Measurements from ENCODE around the gene IQSEC1. TPM values are rescaled to one million over a fixed set of nuclear protein-coding genes. Genes with fewer than 3 reads are reported as not detected.

The IQSEC1 gene
- total RNA-seq, 1 donor from 2014 or later: 34.2 TPM

GRCh38 chr3:12946649-12947316, 126.4 kb downstream of the IQSEC1 start:
- H3K36me3 Mint-ChIP-seq (ENCODE audit: insufficient read depth): no peaks in the 10 kb centered on the region
- no peaks in the 10 kb centered on the region for H3K9me3 Mint-ChIP-seq (ENCODE audit: low read depth)
- no peak for TF ChIP-seq CTCF (IDR thresholded peaks at IDR 0.05; ENCODE audit: unreplicated experiment)
- H3K4me3 Mint-ChIP-seq (ENCODE audit: low read depth): no peak overlapping the region
- H3K27me3 Mint-ChIP-seq: no peaks in the 10 kb centered on the region
- DNase-seq (ENCODE audit: low spot score, unreplicated experiment): no peak
- no peak overlapping the region for H3K27ac Mint-ChIP-seq
- H3K4me1 Mint-ChIP-seq (ENCODE audit: low read depth): peaks cover 4% of the 10 kb centered on the region

GRCh38 chr3:12946251-12946648, 127.0 kb downstream of the IQSEC1 start:
- H3K9me3 Mint-ChIP-seq (ENCODE audit: low read depth): no peaks in the 10 kb centered on the region
- no peaks in the 10 kb centered on the region for H3K27me3 Mint-ChIP-seq
- no peak for DNase-seq (ENCODE audit: low spot score, unreplicated experiment)
- no peak overlapping the region for H3K27ac Mint-ChIP-seq
- no peak for TF ChIP-seq CTCF (IDR thresholded peaks at IDR 0.05; ENCODE audit: unreplicated experiment)
- no peaks in the 10 kb centered on the region for H3K36me3 Mint-ChIP-seq (ENCODE audit: insufficient read depth)
- H3K4me3 Mint-ChIP-seq (ENCODE audit: low read depth): no peak overlapping the region
- peaks cover 4% of the 10 kb centered on the region for H3K4me1 Mint-ChIP-seq (ENCODE audit: low read depth)

DNA sequence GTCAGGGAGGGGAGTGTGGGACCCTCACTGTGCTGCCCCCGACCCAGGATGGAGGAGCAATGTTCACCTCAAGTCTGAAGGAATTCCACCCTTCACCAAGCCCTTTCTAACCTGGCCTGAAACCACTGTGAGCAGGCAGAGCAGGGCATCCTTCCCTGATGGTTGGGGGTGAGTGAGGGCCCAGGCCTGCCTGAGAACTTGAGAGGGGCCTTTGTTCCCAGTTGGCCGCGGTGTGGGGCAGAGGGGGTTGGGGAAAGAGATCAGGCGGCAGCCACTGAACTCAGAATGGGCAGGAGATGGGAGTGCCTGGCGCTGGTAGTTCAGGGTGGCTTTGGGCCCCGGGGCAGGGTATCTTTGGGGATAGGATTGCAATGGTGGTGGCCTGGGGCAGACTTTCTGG, 128.4 kb downstream of the IQSEC1 start:
- Mint-ChIP-seq H3K4me3 (ENCODE audit: low read depth) (no peak overlapping the region), H3K27ac (no peak overlapping the region), H3K27me3 (no peaks in the 10 kb centered on the region), H3K36me3 (ENCODE audit: insufficient read depth) (no peaks in the 10 kb centered on the region), H3K9me3 (ENCODE audit: low read depth) (no peaks in the 10 kb centered on the region), H3K4me1 (ENCODE audit: low read depth) (peaks cover 4% of the 10 kb centered on the region)
- no peak for DNase-seq (ENCODE audit: low spot score, unreplicated experiment)
- no peak for TF ChIP-seq CTCF (IDR thresholded peaks at IDR 0.05; ENCODE audit: unreplicated experiment)

GRCh38 chr3:12944413-12944812, 128.8 kb downstream of the IQSEC1 start:
- TF ChIP-seq CTCF (IDR thresholded peaks at IDR 0.05; ENCODE audit: unreplicated experiment): no peak
- no peaks in the 10 kb centered on the region for H3K36me3 Mint-ChIP-seq (ENCODE audit: insufficient read depth)
- no peak for DNase-seq (ENCODE audit: low spot score, unreplicated experiment)
- H3K27ac Mint-ChIP-seq: no peak overlapping the region
- peaks cover 4% of the 10 kb centered on the region for H3K4me1 Mint-ChIP-seq (ENCODE audit: low read depth)
- H3K9me3 Mint-ChIP-seq (ENCODE audit: low read depth): no peaks in the 10 kb centered on the region
- no peak overlapping the region for H3K4me3 Mint-ChIP-seq (ENCODE audit: low read depth)
- H3K27me3 Mint-ChIP-seq: no peaks in the 10 kb centered on the region

GRCh38 chr3:12943124-12944021, 129.9 kb downstream of the IQSEC1 start:
- Mint-ChIP-seq H3K27ac (no peak overlapping the region), H3K4me3 (ENCODE audit: low read depth) (no peak overlapping the region), H3K27me3 (no peaks in the 10 kb centered on the region), H3K36me3 (ENCODE audit: insufficient read depth) (no peaks in the 10 kb centered on the region), H3K9me3 (ENCODE audit: low read depth) (no peaks in the 10 kb centered on the region), H3K4me1 (ENCODE audit: low read depth) (peaks cover 4% of the 10 kb centered on the region)
- no peak for DNase-seq (ENCODE audit: low spot score, unreplicated experiment)
- TF ChIP-seq CTCF (IDR thresholded peaks at IDR 0.05; ENCODE audit: unreplicated experiment): no peak
